ENCODE measurements around the gene CXCL6.

CXCL6 gene

DNA sequence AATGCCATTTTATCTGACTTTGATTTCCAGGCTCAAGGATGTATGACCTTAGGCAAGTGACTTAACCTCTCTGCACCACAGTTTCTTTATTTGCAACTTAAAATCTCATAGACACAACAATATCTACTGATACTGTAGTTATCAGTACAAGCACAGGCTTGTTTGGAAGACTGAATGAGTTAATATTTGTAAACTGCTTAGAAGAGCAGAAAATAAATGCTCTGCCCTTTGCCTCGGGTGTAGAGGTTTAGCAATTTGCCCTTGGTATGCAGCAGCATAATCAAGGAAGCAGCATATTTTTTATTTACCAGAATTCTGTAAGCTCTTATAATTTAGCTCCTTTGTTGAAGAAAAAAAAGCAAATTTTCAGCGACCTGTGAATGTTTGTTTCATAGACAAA is 29.8 kb downstream of the CXCL6 start:
- FAIRE-seq = no peak
- DNase-seq (ENCODE audit: low spot score) = no peak

DNA sequence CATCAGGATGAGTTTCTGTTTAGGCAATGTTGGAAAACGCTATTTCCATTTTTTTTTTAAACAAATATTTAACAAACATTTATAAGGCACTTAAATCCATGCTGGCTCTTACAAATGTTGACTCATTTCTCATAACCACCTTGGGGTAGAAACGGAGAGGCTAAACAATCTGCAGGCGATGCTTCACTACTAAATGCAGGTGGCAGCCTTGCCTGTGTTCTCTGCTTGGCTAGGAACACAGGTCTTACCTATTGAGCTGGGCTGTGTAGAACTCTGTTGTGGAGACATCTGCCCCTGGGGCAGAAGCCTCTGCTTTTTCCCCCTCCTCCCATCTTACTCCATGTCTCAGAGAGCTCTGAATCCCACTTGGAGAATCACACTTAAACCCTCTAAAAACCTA is 31.3 kb downstream of the CXCL6 start:
- no peak for FAIRE-seq
- DNase-seq (ENCODE audit: low spot score) = no peak

DNA sequence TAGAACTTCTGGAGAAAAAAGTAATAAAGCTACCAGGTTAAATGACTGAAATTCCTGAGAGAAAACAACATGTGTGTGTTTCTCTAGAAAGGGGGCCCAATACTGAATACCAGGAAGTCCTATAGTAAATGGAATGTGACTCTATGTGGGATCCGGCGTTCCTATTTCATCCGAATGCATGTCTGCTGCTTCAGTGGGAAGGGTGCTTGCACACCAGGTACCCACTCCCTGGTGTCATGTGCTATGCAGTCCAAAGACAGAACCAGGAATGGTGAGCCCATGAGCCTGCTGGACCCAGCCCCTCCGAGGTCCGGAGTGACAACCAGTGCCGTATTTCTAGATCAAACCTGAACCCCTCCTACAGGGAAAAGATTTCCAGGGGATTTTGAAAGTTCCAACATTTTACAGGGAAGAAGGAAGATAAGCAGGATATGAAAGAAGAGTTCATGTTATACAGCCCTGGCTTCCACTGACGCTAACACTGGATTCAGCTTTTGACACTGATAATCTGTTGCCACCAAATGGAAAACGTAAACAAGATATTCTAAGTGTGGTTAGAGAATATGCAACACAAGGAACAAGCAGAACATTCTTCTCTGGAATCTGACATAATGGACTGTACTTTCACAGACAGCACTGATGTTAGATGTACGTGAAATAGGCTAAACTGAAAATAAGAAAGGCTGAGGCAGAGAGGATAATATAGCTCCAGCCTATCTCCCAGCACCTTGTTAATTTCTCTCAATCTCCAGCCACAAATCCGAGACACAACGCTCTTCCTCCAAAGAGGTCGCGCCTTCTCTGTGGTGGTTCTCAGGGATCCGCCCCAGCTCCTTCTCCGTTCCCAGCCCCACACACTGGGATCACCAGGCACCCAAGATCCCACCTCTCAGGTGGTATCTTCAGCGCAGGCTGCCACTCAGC is 32.0 kb downstream of the CXCL6 start:
- FAIRE-seq (no peak), DNase-seq (ENCODE audit: low spot score) (no peak)

DNA sequence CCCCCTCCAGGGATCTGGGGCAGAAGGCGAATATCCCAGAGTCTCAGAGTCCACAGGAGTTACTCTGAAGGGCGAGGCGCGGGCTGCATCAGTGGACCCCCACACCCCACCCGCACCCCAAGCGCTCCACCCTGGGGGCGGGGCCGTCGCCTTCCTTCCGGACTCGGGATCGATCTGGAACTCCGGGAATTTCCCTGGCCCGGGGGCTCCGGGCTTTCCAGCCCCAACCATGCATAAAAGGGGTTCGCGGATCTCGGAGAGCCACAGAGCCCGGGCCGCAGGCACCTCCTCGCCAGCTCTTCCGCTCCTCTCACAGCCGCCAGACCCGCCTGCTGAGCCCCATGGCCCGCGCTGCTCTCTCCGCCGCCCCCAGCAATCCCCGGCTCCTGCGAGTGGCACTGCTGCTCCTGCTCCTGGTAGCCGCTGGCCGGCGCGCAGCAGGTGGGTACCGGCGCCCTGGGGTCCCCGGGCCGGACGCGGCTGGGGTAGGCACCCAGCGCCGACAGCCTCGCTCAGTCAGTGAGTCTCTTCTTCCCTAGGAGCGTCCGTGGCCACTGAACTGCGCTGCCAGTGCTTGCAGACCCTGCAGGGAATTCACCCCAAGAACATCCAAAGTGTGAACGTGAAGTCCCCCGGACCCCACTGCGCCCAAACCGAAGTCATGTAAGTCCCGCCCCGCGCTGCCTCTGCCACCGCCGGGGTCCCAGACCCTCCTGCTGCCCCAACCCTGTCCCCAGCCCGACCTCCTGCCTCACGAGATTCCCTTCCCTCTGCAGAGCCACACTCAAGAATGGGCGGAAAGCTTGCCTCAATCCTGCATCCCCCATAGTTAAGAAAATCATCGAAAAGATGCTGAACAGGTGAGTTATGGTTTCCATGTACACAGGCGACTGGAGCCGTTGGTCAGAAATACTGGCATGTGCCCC is 32.9 kb downstream of the CXCL6 start, which contains the start of gene CXCL1:
CXCL1 (plus strand) TSS at position 264 of the 926 bp plus-strand sequence; CDS start at position 342, 78 bp downstream.
- no peak for DNase-seq (ENCODE audit: low spot score)
- no peak for FAIRE-seq

DNA sequence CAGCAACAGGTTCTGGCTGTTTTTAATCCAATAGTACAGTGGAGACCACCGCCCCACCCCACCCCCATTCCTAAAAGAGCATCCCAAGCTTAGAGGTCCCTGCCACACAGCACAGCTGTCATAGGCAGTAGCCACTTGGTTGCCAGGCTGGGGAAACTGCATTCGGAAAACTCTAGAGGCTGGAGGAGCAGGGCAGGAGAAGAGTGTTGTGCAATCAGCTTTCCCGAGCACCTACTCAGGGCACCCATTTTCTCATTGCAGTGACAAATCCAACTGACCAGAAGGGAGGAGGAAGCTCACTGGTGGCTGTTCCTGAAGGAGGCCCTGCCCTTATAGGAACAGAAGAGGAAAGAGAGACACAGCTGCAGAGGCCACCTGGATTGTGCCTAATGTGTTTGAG is 33.8 kb downstream of the CXCL6 start:
- no peak for FAIRE-seq
- DNase-seq (ENCODE audit: low spot score) = no peak

DNA sequence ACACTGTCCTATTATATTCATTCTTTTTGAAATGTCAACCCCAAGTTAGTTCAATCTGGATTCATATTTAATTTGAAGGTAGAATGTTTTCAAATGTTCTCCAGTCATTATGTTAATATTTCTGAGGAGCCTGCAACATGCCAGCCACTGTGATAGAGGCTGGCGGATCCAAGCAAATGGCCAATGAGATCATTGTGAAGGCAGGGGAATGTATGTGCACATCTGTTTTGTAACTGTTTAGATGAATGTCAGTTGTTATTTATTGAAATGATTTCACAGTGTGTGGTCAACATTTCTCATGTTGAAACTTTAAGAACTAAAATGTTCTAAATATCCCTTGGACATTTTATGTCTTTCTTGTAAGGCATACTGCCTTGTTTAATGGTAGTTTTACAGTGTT is 34.3 kb downstream of the CXCL6 start:
- DNase-seq (ENCODE audit: low spot score) (no peak), FAIRE-seq (peak; percentile 73)

DNA sequence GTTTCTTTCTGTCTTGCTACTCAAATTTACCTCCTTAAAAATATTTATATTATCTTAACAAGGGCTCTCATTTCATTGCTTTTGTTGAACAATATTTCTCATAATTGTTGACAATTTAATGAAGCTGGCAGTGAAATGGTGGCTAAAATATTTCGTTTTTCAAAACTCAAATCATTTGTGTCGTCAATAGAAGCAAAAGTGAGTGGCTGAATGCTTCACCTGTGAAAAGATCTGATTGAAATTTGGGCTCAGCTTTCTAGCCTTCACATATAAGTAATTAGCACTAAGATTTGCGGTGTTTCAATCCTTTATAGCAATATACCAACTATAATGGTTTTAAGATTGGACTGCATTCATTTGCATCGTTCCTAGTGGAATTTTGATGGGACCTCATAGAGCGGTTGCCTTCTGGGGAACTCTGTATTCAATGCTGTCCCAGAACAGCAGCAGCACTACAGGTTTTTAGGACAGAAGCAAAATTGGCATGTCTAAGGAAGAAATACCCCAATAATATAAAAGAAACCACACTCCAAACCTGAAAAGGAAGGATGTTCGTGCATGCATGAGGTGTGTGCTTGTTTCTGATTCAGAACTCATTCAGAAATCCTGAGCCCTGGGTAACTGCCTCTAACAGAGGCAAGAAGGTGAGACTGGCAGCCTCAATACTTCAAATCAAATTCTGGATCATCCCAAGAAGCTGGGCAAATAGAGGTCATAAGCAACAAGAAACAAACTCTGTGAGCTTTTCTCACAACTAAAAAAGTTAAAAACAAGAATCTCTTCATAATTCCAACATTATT is 35.2 kb downstream of the CXCL6 start:
- no peak for FAIRE-seq
- DNase-seq (ENCODE audit: low spot score) = no peak

DNA sequence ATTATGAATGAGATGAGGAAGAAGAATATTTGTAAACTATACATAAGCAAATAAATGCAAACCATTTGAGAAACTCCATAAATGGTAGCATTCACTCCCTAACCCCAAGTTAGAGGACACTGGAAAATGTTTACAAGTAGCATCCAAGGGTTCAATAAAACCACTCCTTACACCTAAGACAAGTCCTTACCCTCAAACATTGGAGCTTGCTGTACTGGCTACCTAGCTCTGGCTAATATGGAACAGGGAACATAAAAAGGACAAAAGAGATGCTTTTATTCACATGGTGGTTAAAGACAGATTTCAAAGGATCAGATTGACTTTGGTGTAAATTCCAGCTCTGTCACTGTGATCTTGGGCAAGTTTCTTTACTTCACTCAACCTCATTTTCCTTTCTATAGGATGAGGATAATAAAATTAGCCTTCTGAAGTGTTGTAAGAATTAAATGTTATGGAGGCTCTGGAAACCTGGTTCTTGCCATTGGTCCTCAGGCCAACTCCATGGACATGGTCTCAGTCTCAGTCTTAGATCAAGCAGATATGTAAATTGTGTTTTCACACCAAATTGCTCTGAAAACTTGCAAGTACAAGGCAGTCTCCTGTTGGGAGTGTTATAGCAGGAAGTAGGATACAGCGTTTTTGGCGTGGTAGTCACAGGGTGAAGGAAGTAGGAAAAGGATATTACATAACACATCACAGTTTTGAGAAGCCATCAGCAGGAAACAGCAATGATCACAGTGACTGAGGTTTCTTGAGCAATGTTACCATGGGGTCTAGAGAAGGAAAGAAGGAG is 36.0 kb downstream of the CXCL6 start:
- DNase-seq (ENCODE audit: low spot score) (no peak), FAIRE-seq (no peak)

DNA sequence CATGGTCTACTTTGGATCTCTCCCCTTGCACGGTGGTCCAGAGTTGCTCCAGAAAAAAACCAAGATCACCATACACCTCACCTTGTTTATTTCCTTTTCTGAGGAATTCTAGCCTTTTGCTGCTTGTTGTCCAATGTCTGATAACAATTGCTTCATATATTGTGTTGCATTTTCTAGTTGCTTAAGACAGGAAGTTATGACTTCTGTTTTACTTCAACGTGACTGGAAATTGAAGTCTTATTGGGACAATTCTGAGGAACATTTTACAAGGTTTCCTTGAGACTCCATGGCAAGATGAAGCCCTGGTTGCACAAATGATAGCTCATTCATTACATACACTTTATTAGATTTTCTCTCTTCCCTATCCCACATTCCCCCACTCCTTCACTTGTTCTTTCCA is 37.9 kb downstream of the CXCL6 start:
- FAIRE-seq = no peak

DNA sequence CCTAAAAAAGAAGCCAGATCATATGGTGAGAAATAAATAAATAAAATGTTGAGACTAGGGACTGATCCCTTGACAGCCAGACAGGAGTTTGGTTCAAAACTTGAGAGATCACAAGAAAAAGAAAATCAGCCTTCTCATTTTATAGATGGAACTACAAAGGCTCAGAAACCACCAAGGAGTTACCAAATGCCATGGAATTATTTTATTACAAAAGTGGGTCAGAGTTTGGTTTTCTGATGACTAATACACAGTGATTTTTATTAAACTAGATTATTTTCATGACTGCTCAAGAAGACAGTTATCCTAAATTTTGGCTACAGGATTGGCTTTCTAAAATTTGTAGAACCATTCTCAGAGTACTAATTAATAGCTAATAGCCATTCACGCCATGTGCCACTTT is 38.9 kb downstream of the CXCL6 start:
- no peak for FAIRE-seq
- DNase-seq (ENCODE audit: low spot score) = no peak

More for the DNA sequence above, 37.9 kb downstream of the CXCL6 start:
- DNase-seq (ENCODE audit: low spot score) = no peak

DNA sequence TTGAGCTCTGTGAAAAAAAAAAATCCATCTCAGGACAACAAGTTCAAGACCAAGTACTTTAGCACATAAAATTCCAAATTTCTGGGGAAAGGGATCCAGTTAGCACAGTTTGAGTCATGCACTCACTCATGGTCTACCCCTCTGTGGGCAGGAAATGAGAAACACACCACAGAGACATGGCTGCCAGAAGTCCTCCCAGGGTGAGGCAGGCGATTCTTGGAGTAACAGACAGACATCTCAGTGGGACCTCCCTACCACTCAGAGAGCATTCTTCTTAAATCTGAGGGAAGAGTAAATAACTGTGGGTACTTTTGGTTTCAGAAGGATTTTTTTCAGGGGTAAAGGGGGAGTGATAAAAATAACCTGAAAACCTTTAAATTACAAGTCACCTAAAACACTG is 46.8 kb downstream of the CXCL6 start:
- no peak for FAIRE-seq
- DNase-seq (ENCODE audit: low spot score) = peak; percentile 35

DNA sequence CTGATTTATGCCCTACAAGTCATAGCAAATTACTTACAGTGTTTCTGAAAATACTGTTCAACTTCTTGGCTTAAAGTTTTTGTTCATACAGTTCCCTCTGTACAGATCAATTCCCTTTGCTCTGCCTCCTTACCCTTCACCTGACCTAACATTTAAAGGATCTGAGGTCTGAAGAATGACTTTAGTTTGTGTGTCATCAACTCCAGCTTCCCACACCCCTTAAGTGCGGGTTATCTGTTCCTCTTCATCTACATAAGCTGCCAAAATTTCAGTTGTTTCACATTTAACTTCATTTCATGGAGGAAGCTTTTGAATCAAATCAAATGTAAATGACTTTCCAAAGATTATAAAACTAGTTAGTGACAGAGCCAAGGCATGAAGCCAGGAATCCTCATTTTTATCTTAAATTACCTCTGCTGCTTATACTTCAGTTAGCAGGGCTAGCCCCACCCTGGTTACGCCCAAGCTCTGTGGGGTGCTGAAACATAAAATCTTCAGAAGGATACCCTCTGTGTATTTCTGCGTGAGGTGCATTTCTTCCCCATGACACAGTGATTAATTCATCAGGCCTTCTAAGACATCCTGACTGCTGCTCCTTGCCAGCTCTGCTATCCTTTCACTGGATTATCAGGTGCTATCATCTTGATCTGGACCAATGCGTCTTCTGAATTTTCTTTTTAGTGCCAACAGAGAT is 49.2 kb downstream of the CXCL6 start:
- FAIRE-seq = no peak

More for the DNA sequence above, 49.2 kb downstream of the CXCL6 start:
- DNase-seq (ENCODE audit: low spot score) = no peak

Measured in urothelium cell line (cell line).